ENCODE data around the gene ACTN1.
A peak's percentile ranks its signal among the peaks of the same experiment; 100 is the strongest.
"Not testable (repeated sequence)": the region's sequence is repeated elsewhere in the genome, so short reads cannot be mapped to it uniquely, and the experiment has no call there.

The ACTN1 gene

DNA sequence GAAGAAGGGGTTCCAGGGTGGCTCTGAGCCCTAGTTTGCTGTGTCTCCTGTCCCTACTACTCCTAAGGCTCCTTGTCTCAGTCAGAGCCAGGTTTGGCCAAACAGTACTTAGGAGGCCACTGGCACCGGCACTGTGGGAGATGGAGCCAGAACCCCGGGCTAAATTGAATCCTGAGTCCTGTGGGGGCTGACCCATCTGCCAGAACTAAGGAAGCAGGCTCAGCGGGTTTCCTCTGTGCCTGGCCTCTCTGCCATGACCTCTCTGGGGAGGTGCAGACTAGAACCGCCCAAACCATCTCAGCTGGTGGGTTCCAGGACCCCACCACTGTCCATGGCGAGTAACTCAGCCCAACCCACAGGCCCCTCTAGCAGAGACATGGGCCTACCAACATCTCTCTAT, 5.5 kb downstream of the ACTN1 start:
- no peak for TF ChIP-seq CTCF (IDR thresholded peaks at IDR 0.05; ENCODE audit: low read depth, low read length)

DNA sequence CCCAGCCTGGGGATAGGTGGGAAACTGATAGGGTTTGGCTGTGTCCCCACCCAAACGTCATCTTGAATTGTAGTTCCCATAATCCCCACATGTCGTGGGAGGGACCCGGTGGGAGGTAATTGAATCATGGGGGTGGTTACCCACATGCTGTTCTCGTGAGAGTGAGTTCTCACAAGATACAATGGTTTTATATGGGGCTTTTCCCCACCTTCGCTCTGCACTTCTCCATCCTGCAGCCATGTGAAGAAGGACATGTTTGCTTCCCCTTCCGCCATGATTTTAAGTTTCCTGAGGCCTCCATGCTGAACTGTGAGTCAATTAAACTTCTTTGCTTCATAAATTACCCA, 5.9 kb downstream of the ACTN1 start:
- not testable (repeated sequence) for H3K4me3 ChIP-seq (ENCODE audit: low read depth, low read length)

More for the DNA sequence above, 5.5 kb downstream of the ACTN1 start:
- no peak overlapping the region for H3K4me3 ChIP-seq (ENCODE audit: low read depth, low read length)

DNA sequence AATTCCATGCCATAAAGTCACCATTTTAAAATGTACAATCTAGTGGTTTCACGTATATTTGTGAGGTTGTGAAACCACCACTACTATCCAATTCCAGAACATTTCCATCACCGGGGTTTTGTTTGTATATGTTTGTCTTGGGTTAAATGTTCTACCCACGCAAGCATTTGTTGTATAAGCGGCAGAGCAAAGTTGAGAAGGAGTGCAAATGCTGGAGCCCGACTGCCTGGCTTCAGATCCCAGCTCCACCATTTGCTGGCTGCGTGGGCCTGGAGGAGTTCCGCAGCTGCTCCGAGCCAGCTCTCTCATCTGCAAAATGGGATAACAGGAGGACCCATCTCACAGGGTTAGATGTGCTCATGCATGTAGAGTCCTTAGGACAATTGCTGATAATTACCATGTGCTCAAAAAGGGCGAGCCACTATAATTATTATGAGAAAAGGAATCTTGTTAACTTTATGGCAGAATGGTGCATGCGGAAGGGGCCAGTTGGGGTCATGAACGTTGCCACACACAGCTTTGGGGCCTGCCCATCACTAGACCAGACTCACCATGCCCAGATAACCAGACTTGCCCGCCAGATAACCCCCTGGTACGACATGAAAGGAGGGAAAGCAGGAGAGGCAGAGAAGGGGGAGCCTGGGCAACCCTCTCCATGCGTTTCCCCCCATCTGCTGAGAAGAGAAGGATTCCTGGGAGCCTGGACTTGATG, 6.4 kb downstream of the ACTN1 start:
- H3K4me3 ChIP-seq (ENCODE audit: low read depth, low read length) = no peak overlapping the region
- TF ChIP-seq CTCF (IDR thresholded peaks at IDR 0.05; ENCODE audit: low read depth, low read length) = no peak

DNA sequence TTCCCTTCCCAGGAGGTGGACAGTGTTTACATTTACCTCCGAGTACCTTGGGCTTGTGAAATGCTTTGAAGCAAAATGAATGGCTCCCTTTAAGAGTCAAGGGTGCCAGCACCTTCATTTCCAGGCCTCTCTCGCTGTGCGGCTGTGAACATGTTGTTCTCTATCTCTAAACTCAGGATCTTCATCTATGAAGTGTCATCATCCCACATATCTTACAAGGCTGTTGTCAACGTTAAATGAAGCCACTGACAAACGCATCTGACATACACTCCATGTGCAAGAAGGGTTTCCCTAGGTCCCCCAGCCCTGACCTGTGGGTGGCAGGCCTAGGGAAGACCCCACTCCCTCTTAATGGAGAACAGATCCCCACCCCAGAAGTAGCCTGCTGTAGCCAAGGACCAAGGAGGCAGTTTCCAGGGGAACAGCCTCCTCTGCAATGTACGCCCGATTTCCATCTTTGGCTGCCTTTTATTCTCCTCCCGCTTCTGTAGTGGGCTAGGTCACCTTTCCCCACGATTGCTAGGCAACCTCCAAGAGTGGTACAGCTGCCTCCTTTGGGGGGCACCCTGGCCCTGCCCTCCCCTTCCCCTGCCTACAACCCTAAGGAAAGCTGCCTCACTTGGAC, 7.6 kb downstream of the ACTN1 start:
- no peak for TF ChIP-seq CTCF (IDR thresholded peaks at IDR 0.05; ENCODE audit: low read depth, low read length)
- no peak overlapping the region for H3K4me3 ChIP-seq (ENCODE audit: low read depth, low read length)

DNA sequence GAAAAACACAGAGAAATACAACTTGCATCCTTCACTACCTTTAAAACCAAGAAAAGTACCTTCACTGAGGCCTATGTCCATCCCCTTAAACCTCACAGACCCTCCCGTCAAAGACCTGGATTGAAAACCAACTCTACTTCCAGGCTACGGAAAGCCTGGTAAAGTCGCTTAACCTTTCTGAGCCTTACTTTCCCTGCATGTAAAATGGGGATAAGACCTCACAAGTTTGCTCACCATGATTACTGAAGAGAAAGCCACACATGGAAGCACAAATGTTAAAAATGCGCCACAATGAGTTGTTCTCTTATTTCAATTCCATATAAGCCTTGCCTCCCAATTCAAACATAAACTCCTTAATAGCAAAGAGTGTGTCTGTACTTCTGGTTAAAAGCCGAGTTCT, 8.4 kb downstream of the ACTN1 start:
- peak overlapping the region; percentile 5; the same call in 1 of the 2 replicates for H3K4me3 ChIP-seq (ENCODE audit: low read depth, low read length)
- no peak for TF ChIP-seq CTCF (IDR thresholded peaks at IDR 0.05; ENCODE audit: low read depth, low read length)

DNA sequence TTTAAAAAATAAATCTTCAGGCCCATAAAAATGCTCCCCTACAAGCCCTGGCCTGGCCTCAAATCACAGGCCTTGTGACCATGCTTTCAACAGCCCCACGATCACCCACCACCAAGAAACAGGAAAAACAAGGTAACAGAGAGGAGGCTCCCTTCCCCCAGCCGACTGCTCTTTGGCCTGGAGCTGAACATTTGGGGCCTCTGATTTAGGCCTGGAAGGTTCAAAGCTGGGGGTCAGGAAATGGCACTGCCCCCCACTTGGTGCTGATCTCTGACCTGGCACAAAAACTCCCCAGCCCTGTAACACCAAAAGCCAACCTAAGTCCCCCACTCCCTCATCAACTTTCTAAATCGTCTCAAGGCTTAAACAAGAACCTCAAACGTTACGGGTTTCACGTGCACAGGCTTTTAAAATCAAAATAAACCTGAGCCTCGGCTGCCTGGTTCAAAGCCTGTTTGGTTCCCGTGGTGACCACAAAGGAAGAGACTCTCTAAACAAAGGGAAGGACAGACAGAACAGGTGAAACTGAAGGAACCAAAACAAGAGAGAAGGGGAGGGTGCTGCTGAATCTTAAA, 9.0 kb downstream of the ACTN1 start:
- no peak for TF ChIP-seq CTCF (IDR thresholded peaks at IDR 0.05; ENCODE audit: low read depth, low read length)
- no peak overlapping the region for H3K4me3 ChIP-seq (ENCODE audit: low read depth, low read length)

GRCh38 chr14:68969278-68970033, 9.6 kb downstream of the ACTN1 start:
- TF ChIP-seq CTCF (IDR thresholded peaks at IDR 0.05; ENCODE audit: low read depth, low read length) = no peak
- H3K4me3 ChIP-seq (ENCODE audit: low read depth, low read length) = 0 out of 2 replicates have a peak overlapping the region, but pooled peaks have one; percentile 7

Measured in WI38 (cell line).